HL-60 (cell line): Measurements from ENCODE around the gene NPEPL1.

Experiments
- DNase-seq, 2 experiments: peaks; one replicate each; pipeline ENCODE4 v3.0.0-alpha.2; 2010 to 2020; ENCODE audit warnings: low read depth in 1 of 2, low spot score in 1 of 2
- H3K27ac ChIP-seq: fragments of 250-450 bp; sonication (Bioruptor Pico); replicated peaks from 2 replicates; pipeline ENCODE4 v1.5.1; 2020; ENCODE audit warnings: mild to moderate bottlenecking, moderate library complexity
- H3K27me3 ChIP-seq: fragments of 250-450 bp; sonication (Bioruptor Pico); 2 replicates; pipeline ENCODE4 v1.5.1; 2021; ENCODE audit warnings: mild to moderate bottlenecking, moderate library complexity; ENCODE audit not compliant: insufficient read depth, poor library complexity, severe bottlenecking
- H3K4me3 ChIP-seq: replicated peaks from 2 replicates; pipeline ENCODE4 v1.5.1; 2011; ENCODE audit warnings: mild to moderate bottlenecking, control low read depth, low read length; ENCODE audit not compliant: insufficient read depth
- GABPA ChIP-seq: IDR thresholded peaks from 2 replicates; pipeline ENCODE4 v1.6.1; 2012; ENCODE audit warnings: low read depth
- POLR2AphosphoS5 ChIP-seq: IDR thresholded peaks from 2 replicates; pipeline ENCODE4 v1.6.1; 2012; ENCODE audit warnings: low read depth
- REST ChIP-seq: IDR thresholded peaks from 2 replicates; pipeline ENCODE4 v1.6.1; 2012; ENCODE audit warnings: low read depth; ENCODE audit not compliant: insufficient replicate concordance
- SPI1 ChIP-seq: IDR thresholded peaks from 2 replicates; pipeline ENCODE4 v1.6.1; 2012; ENCODE audit warnings: low read depth, mild to moderate bottlenecking, borderline replicate concordance
- TF ChIP-seq, protein P1 (sequence below): IDR thresholded peaks from one replicate; pipeline ENCODE4 v1.5.1; 2011; ENCODE audit warnings: low read length, control low read depth, inconsistent platforms; ENCODE audit not compliant: insufficient read depth

Gene NPEPL1

DNA sequence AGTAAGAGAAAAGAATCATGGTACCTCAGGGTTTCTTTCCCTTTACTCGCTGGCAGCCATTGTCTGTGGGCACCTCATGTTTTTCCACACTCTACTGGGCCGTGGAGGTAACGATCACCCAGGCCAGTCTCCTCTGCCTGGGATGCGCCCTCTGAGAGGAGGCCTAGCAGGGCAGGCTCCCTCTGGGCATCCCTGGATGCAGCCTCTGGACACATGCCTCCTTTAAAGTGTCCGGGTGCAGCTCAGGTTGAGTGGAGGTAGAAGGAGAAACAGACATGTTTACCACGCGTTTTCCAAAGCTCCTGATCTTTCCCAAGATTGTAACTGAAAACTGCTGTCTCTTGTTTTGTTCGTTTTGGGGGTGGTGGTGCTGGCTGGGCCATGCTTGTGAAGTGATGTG is 13.8 kb upstream of the NPEPL1 start:
- no peak for DNase-seq
- Histone ChIP-seq H3K27ac (no peak overlapping the region), H3K4me3 (no peak overlapping the region), H3K27me3 (no peaks in the 10 kb centered on the region)
- TF ChIP-seq POLR2AphosphoS5 (no peak), REST (no peak), SPI1 (no peak), GABPA (no peak)
- TF ChIP-seq, protein P1, sequence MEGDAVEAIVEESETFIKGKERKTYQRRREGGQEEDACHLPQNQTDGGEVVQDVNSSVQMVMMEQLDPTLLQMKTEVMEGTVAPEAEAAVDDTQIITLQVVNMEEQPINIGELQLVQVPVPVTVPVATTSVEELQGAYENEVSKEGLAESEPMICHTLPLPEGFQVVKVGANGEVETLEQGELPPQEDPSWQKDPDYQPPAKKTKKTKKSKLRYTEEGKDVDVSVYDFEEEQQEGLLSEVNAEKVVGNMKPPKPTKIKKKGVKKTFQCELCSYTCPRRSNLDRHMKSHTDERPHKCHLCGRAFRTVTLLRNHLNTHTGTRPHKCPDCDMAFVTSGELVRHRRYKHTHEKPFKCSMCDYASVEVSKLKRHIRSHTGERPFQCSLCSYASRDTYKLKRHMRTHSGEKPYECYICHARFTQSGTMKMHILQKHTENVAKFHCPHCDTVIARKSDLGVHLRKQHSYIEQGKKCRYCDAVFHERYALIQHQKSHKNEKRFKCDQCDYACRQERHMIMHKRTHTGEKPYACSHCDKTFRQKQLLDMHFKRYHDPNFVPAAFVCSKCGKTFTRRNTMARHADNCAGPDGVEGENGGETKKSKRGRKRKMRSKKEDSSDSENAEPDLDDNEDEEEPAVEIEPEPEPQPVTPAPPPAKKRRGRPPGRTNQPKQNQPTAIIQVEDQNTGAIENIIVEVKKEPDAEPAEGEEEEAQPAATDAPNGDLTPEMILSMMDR, result no peak

- no peaks in the 10 kb centered on the region for H3K27me3 ChIP-seq
- DNase-seq, result no peak
- no peak for TF ChIP-seq SPI1
- TF ChIP-seq, protein P1, result no peak
- H3K4me3 ChIP-seq, result no peak overlapping the region
- no peak overlapping the region for H3K27ac ChIP-seq
Measured at GRCh38 chr20:58682656-58683531, 9.7 kb upstream of the NPEPL1 start.

DNA sequence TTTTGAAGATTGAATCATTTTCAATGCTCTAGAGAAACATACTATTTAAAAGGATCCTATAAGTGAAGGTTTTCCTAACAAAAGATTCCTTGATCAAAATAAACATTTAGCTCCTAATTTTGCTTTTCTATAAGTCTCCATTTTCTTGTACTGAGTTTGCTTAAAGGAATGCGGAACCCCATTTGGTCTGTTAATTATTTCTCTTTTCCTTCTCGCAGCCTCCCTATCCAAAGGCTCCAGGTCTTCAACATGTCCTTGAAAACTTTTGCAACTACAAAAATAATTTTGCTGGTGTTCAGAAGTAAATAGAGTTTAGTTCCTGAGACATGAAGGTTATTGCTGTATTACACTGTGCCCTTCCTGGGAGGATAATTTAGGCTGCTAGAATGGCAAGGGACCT is 8.3 kb upstream of the NPEPL1 start:
- TF ChIP-seq GABPA (no peak), POLR2AphosphoS5 (no peak)
- no peaks in the 10 kb centered on the region for H3K27me3 ChIP-seq
- no peak overlapping the region for H3K4me3 ChIP-seq
- no peak for DNase-seq
- no peak overlapping the region for H3K27ac ChIP-seq

DNA sequence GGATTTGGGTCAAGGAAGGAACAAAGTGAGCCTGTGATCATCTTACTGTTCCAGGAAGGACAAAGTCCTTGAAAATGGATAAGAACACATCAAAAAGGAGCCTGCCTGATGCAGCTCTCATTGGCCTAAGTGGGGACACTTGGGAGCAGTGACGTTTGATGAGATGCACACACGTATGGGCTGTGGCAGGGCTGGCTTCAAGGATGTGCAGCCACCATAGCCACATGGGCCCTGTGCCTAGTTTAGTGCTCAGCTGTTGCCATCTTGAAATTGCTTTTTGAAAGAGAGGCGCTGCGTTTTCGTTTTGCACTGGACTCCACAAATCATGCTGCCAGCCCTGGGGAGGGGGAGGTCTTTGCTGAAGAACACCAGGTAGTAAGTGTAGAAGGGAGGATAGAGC is 6.6 kb upstream of the NPEPL1 start:
- DNase-seq, result no peak
- TF ChIP-seq GABPA, result no peak
- TF ChIP-seq REST, result no peak
- no peak for TF ChIP-seq POLR2AphosphoS5
- TF ChIP-seq, protein P1, result no peak
- no peak for TF ChIP-seq SPI1
- no peak overlapping the region for H3K27ac ChIP-seq

More for the DNA sequence above, 6.6 kb upstream of the NPEPL1 start:
- Histone ChIP-seq H3K4me3 (no peak overlapping the region), H3K27me3 (no peaks in the 10 kb centered on the region)
